Skeletal muscle satellite cell (primary cell): ENCODE results near the gene MVP.

Experiments
- H3K27me3 ChIP-seq: 2 replicates; pipeline ENCODE4 v1.7.0; 2013; ENCODE audit warnings: low read length; ENCODE audit not compliant: control insufficient read depth, insufficient read depth
- H3K36me3 ChIP-seq: 2 replicates; pipeline ENCODE4 v1.7.0; 2013; ENCODE audit warnings: mild to moderate bottlenecking, control low read depth, low read length; ENCODE audit not compliant: insufficient read depth
- H3K4me1 ChIP-seq: 2 replicates; pipeline ENCODE4 v1.7.0; 2013; ENCODE audit warnings: low read length; ENCODE audit not compliant: control insufficient read depth, insufficient read depth
- H3K4me2 ChIP-seq: 2 replicates; pipeline ENCODE4 v1.7.0; 2013; ENCODE audit warnings: mild to moderate bottlenecking, low read length
- H3K4me3 ChIP-seq: 2 replicates; pipeline ENCODE4 v1.7.0; 2013; ENCODE audit warnings: low read length
- H3K9ac ChIP-seq: 2 replicates; pipeline ENCODE4 v1.7.0; 2013; ENCODE audit warnings: mild to moderate bottlenecking, low read depth, low read length, moderate library complexity
- H3K9me3 ChIP-seq: replicated peaks from 2 replicates; pipeline ENCODE4 v1.7.0; 2013; ENCODE audit warnings: mild to moderate bottlenecking, control low read depth, low read length

MVP gene

DNA sequence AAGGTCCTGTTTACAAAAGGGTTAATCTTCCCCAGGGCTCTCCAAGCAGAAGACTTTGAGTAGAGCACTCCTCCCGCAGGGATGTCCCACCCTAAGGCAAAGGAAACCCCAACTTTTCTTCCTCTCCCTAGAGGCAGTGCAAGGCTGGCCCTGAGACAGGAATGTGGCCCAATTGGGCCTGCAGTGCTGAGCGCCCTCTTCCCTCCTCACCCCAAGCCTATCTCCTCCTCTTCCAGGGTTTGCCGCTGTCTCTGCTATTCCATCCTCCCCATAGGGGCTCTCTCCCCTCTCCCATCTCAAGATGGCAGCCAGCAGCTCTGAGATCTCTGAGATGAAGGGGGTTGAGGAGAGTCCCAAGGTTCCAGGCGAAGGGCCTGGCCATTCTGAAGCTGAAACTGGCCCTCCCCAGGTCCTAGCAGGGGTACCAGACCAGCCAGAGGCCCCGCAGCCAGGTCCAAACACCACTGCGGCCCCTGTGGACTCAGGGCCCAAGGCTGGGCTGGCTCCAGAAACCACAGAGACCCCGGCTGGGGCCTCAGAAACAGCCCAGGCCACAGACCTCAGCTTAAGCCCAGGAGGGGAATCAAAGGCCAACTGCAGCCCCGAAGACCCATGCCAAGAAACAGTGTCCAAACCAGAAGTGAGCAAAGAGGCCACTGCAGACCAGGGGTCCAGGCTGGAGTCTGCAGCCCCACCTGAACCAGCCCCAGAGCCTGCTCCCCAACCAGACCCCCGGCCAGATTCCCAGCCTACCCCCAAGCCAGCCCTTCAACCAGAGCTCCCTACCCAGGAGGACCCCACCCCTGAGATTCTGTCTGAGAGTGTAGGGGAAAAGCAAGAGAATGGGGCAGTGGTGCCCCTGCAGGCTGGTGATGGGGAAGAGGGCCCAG is 7.3 kb upstream of the MVP start:
- peaks cover 54% of the 10 kb centered on the region for H3K4me1 ChIP-seq
- H3K4me2 ChIP-seq, result peak overlapping the region; percentile 94
- no peak overlapping the region for H3K9ac ChIP-seq
- no peak overlapping the region for H3K4me3 ChIP-seq
- no peaks in the 10 kb centered on the region for H3K27me3 ChIP-seq
- H3K9me3 ChIP-seq, result no peaks in the 10 kb centered on the region
- peaks cover 21% of the 10 kb centered on the region for H3K36me3 ChIP-seq

DNA sequence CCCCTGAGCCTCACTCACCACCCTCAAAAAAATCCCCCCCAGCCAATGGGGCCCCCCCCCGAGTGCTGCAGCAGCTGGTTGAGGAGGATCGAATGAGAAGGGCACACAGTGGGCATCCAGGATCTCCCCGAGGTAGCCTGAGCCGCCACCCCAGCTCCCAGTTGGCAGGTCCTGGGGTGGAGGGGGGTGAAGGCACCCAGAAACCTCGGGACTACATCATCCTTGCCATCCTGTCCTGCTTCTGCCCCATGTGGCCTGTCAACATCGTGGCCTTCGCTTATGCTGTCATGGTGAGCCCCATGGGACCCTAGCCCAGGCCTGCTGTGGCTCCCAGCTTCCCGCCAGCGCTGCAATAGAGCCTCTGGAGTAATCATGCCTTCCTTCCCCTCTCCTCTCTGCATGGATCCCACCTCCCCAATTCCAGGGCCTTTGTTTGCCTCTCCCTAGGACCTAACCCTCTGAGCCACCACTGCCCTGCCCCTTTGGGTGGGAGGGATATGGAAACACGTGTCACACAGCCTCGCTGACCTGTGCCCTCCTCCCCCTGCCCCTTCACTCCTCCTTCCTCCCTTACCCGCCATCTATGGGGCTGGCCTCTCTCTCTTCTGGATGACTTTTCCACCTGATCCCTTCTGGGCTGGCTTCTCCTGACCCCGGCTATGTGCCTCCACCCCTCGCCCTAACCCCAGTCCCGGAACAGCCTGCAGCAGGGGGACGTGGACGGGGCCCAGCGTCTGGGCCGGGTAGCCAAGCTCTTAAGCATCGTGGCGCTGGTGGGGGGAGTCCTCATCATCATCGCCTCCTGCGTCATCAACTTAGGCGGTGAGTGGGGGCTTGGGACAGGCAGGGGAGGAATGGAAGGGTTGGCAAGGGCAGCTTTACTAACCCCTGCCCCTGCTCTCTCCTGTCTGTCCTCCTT is 6.4 kb upstream of the MVP start:
- no peak overlapping the region for H3K4me3 ChIP-seq
- H3K9me3 ChIP-seq, result no peaks in the 10 kb centered on the region
- no peak overlapping the region for H3K4me2 ChIP-seq
- no peak overlapping the region for H3K9ac ChIP-seq
- H3K4me1 ChIP-seq, result peaks cover 45% of the 10 kb centered on the region
- no peaks in the 10 kb centered on the region for H3K27me3 ChIP-seq
- H3K36me3 ChIP-seq, result peaks cover 15% of the 10 kb centered on the region

DNA sequence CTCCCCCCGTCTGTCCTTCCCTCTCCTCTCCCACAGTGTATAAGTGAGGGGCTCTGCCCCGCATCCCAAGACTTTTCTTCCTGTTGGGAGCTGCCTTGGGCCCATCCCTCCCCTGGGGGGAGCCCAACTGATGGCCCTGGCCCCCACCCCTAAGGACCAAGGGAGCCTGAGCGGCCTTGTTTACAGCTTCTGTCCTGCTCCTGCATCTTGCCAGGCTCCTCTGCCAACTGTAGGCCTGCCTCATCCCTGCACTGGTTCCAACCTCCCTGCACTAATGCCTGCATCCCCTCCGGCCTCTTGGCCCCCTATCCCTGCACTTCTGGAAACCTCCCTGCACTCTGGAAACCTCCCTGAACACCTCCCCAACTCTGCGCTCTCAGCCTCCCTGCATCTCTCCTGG is 5.7 kb upstream of the MVP start:
- H3K36me3 ChIP-seq, result peaks cover 13% of the 10 kb centered on the region
- peak overlapping the region; percentile 87 for H3K4me2 ChIP-seq
- H3K9me3 ChIP-seq, result no peaks in the 10 kb centered on the region
- peak overlapping the region; percentile 88 for H3K4me3 ChIP-seq
- no peaks in the 10 kb centered on the region for H3K27me3 ChIP-seq
- no peak overlapping the region for H3K9ac ChIP-seq
- H3K4me1 ChIP-seq, result peaks cover 45% of the 10 kb centered on the region

DNA sequence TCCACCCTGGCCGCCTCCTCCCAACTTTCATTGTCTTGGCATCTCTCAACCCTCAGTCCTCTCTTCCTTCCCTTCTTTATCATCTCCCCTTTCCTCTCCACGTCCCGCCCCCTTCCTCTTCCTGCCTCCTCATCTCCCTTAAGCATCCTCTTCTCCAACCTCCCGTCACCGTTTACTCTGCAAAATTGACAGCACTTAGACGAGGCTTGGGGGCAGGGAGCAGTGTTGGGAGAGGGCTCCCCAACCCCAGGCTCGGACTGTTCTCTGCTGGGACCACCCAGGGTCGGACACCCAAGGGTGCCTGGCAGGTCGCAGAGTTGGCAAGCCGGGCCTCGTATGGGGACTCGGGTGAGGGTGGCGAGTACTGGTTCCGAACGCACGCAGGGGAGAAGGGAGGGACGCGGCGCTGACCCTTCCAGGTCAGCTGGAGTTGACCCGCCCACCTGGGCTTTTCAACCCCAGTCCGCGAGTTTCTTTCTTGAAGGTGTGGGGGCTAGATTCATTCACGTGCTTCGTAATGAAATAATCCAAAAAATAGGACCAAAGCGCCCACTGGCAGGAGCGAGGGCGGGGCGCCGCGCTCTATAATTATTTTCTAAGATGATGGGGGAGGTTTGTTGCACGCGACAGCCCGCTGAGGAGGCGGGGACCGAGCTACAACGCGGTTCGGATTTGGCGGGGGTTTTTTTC is 5.1 kb upstream of the MVP start:
- Histone ChIP-seq H3K4me2 (peak overlapping the region; percentile 87), H3K27me3 (no peaks in the 10 kb centered on the region), H3K4me3 (peak overlapping the region; percentile 88), H3K36me3 (peaks cover 12% of the 10 kb centered on the region), H3K9ac (peak overlapping the region; percentile 78), H3K9me3 (no peaks in the 10 kb centered on the region), H3K4me1 (peaks cover 47% of the 10 kb centered on the region)

DNA sequence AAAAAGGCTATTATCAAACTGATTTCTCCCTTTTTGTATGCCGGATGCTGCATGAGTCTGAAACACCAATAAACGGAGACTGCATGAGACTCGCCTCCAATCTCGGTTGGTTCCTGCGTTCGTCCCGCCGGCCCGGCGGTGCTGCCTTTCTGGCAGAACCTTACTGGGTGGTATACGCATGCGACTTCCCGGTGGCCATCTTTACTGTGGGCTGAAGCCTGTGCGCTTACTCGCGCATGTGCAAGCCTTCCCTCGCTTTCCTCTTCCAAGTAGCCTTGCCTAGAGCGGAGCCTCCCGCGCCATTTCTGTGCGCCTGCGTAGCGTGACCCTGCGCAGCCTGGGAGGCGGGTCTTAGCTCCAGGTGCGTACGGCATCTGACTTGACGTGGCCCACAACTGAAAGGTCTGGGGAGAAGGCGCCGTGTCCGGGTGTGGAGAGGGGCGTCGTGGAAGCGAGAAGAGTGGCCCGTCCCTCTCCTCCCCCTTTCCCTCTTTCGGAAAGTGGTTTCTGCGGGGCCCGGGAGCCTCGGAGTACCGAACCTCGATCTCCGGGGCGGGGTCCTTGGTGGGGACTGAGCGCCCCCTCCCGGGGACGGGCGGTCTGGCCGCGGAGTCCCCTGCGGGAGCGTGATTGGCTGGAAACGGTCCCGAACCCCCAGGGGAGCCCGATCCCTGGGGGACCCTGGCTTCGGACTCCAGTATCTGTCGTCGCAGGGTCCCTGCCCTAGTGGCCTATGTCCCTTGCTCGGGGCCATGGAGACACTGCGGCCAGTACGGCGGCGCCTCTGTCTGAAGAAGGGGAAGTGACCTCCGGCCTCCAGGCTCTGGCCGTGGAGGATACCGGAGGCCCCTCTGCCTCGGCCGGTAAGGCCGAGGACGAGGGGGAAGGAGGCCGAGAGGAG is 4.2 kb upstream of the MVP start, which contains the start of gene PAGR1:
Gene PAGR1 (plus strand): TSS at position 360 of the 901 bp plus-strand sequence. CDS start 374 bp downstream, at position 734.
- H3K4me3 ChIP-seq, result peak within 1 kb of the TSS; percentile 88
- peak within 1 kb of the TSS; percentile 87 for H3K4me2 ChIP-seq
- H3K36me3 ChIP-seq, result peaks cover 4% of the 10 kb centered on the region
- no peaks in the 10 kb centered on the region for H3K27me3 ChIP-seq
- peaks cover 41% of the 10 kb centered on the region for H3K4me1 ChIP-seq
- no peaks in the 10 kb centered on the region for H3K9me3 ChIP-seq
- H3K9ac ChIP-seq, result peak within 1 kb of the TSS; percentile 78

DNA sequence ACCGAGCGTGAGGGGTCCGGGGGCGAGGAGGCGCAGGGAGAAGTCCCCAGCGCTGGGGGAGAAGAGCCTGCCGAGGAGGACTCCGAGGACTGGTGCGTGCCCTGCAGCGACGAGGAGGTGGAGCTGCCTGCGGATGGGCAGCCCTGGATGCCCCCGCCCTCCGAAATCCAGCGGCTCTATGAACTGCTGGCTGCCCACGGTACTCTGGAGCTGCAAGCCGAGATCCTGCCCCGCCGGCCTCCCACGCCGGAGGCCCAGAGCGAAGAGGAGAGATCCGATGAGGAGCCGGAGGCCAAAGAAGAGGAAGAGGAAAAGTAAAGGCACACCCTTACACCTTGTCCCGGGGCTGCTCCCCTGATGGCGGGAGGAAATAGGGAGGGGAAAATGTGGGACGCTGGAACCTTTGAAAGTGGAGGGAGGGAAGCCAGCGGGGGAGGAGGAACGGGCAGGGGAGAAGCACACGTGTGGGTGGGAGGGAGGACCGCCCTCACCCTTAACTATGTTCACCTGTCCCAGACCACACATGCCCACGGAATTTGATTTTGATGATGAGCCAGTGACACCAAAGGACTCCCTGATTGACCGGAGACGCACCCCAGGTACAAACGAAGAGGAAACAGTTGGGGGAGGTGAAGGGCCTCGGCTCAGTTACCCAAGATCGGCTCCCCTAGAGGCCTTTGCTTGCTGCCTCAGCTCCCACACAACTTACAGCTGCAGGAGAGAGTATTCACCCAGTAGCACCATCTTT is 3.4 kb upstream of the MVP start:
- Histone ChIP-seq H3K36me3 (peaks cover 4% of the 10 kb centered on the region), H3K4me1 (peaks cover 42% of the 10 kb centered on the region), H3K4me2 (peak overlapping the region; percentile 87), H3K9ac (peak overlapping the region; percentile 78), H3K4me3 (peak overlapping the region; percentile 88), H3K9me3 (no peaks in the 10 kb centered on the region), H3K27me3 (no peaks in the 10 kb centered on the region)

DNA sequence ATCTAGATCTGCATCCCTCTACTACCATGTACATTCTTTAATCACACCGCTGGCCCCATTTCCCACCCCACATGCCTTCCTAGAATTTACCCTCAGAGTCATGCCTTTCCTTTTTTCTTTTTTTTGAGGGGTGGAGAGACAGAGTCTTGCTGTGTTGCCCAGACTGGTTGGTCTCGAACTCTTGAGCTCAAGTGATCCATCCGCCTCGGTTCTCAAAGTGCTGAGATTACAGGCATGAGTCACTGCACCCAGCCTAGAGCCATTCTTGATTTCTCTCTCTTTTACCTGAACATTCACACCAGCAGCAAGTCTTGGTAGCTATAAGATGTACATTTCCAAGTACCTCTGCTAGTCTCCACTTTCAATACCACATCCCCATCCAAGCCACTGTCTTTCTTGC is 2.2 kb upstream of the MVP start:
- Histone ChIP-seq H3K9ac (no peak overlapping the region), H3K9me3 (no peaks in the 10 kb centered on the region), H3K4me1 (peaks cover 47% of the 10 kb centered on the region), H3K27me3 (no peaks in the 10 kb centered on the region), H3K36me3 (peaks cover 8% of the 10 kb centered on the region), H3K4me2 (no peak overlapping the region), H3K4me3 (no peak overlapping the region)

DNA sequence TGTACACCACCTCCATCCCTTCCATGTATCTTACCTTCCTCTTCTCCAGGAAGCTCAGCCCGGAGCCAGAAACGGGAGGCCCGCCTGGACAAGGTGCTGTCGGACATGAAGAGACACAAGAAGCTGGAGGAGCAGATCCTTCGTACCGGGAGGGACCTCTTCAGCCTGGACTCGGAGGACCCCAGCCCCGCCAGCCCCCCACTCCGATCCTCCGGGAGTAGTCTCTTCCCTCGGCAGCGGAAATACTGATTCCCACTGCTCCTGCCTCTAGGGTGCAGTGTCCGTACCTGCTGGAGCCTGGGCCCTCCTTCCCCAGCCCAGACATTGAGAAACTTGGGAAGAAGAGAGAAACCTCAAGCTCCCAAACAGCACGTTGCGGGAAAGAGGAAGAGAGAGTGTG is 756 bp upstream of the MVP start:
- H3K4me1 ChIP-seq, result peaks cover 61% of the 10 kb centered on the region
- H3K9ac ChIP-seq, result peak overlapping the region; percentile 83
- H3K9me3 ChIP-seq, result no peaks in the 10 kb centered on the region
- peaks cover 8% of the 10 kb centered on the region for H3K36me3 ChIP-seq
- peak overlapping the region; percentile 81 for H3K4me3 ChIP-seq
- no peaks in the 10 kb centered on the region for H3K27me3 ChIP-seq
- H3K4me2 ChIP-seq, result peak overlapping the region; percentile 87

DNA sequence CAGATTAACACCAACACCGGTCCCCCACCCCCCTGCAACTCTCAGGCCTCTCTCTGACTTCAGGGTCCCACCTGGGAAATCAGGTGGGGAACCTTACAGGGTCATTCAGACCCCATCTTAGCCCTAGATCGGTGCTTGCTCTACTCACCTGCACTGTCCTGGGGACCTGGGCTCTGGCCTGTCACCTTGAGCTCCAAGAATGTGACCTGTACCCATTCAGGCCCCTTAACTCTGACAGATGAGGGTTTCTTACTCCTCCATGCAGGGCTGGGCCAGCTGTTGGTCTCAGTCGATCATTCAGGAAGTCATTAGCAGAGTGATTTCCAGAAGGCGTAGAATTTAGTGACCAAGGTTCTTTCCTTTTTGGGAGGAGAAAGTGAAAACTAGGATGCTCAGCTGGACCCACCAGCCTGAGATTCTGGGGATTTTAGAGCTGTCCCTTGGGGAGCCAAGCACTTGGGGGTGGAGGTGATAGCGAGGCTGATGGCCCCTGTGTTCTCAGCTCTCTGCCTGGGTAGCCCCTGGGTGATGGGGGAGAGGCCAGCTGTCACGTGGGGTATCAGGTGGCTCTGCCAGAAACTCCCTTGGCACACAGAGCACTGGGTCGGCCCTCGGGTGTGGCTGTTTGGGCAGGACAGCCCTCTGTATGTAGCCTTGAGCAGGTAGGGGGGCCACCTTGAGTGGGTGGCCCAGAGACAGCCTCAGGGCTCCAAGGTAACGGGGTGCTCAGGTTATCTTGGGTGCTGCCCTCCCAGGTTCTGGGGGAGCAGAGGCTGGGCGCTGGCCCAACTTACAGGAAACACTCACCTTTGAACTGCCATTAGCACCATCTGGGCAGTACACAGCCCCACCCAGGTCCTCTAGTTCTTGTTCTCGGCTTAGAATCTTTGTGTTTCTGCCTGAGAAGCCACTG is 724 bp downstream of the MVP start:
- Histone ChIP-seq H3K36me3 (peaks cover 8% of the 10 kb centered on the region), H3K27me3 (no peaks in the 10 kb centered on the region), H3K4me3 (peak overlapping the region; percentile 81), H3K9me3 (no peaks in the 10 kb centered on the region), H3K9ac (peak overlapping the region; percentile 83), H3K4me2 (peak overlapping the region; percentile 87), H3K4me1 (peaks cover 69% of the 10 kb centered on the region)
